GM19397 (cell line): ENCODE results near the gene ZNF618.

Source experiments
- ATAC-seq: cut with Tn5 transposase; IDR thresholded peaks from one replicate; pipeline ENCODE4 v1.9.1; 2021; ENCODE audit warnings: mild to moderate bottlenecking, moderate library complexity; ENCODE audit not compliant: unreplicated experiment

ZNF618 gene

DNA sequence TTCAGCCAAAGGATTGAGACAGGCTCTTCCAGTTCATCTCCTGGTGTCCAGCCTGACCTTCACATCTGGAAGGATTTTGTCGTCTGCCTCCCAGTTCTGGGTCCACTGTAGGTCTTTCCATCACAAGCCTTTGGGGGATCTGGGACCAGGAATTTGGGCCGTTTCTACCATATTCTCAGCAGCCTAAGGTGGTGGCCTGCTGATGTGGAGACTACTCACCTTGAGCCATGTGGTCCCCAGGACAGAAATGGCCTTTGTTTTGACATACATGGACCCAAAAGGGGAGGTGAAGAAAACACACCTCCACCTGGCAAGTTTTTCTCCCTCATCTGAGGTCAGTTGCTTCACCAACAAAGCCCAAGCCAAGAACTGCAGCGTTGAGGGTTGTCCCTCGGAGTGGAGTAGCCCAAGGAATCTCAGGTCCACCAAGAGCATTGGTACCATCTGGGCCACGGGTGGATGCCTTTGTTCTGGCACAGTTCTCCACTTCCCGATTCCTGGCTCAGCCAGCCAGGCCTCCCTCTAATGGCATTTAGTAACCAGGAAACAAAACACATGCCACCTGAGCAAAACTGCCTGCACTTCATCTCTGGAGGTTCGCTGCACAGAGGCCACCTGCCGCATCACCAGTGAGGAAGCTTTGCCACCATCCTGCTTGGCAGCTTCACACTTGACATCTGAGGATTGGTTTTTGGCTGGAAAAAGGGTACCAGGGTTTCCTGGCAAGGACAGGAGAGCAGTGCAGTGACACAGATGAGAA is 177.3 kb downstream of the ZNF618 start:
- no peak for ATAC-seq

DNA sequence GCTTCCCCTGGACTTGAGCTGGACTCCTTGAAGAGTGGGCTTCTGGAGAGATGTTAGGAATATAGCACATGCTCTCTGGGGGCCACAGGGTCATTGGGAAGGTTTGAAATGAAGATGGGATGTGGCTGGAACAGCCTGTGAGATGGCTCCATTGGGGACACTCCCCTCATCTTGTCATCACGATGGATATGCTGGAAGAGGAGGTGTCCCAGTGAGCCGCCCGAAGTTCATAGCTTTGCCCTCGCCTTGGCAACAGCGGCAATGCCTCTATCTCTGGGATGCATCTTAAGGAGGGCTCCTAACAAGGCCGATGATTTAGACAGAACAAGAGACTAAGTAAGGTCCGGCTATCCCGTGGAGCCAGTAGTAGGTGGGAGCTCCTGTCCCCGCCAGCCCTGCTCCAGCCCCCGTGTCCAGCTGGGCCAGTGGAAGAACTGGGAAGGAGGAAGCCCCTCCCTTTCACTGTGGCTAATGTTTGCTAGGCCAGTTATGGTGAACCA is 178.1 kb downstream of the ZNF618 start:
- no peak for ATAC-seq

DNA sequence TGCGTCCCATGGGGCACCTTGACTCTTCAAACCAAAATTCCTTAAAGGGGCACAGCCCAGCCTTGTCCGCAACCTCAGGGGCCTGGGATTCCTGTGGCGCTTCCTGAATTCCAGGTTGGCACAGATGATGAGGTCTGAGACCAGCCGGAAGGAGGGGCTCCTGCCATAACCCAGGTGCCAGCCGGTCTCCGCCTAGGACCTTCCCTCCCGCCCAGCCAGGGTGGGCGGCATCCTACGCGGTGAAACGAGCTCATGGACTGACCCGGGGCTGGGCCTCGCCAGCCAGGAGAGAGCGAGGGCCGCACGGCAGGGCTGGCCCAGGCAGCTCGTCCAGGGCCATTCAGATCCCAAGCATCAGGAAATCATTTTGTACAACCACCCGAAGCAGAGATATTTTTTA is 179.0 kb downstream of the ZNF618 start:
- ATAC-seq = no peak

DNA sequence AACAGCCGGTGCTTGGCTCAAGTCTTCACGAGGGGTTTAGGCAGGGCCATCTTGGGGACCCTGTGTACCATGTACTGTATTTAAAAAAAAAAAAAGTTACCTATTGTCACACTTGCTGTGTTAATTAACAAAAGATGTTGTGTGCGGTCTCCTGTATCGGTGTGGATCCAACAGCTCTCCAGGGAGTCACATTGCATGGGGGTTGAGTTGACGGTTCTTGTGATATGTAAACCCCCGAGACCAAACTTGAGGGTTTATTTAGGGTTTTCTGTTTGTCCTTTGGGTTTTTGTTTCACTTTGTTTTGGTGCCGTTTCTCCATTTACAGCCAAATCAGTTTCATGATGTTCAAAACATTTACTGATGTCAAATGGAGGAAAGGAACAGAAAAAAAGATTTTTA is 179.8 kb downstream of the ZNF618 start:
- ATAC-seq = no peak

DNA sequence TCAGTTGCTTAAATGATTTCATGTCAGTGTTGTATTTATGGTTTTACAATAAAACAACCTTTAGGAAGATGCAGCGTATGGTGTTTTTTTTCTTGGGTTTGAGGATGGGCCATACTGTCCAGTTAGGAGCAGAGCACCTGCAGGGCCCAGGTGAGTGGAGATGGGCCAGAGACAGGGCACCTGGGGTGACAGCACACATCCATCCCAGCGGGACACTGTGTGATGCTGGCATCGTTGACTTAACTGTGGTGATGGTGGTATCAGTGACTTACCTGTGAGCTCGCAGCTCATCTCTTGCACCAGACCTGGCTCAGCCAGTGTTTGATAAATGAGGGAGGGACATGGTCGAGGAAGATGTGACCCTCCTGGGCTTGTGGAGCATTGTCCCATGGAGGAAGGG is 180.4 kb downstream of the ZNF618 start:
- no peak for ATAC-seq

DNA sequence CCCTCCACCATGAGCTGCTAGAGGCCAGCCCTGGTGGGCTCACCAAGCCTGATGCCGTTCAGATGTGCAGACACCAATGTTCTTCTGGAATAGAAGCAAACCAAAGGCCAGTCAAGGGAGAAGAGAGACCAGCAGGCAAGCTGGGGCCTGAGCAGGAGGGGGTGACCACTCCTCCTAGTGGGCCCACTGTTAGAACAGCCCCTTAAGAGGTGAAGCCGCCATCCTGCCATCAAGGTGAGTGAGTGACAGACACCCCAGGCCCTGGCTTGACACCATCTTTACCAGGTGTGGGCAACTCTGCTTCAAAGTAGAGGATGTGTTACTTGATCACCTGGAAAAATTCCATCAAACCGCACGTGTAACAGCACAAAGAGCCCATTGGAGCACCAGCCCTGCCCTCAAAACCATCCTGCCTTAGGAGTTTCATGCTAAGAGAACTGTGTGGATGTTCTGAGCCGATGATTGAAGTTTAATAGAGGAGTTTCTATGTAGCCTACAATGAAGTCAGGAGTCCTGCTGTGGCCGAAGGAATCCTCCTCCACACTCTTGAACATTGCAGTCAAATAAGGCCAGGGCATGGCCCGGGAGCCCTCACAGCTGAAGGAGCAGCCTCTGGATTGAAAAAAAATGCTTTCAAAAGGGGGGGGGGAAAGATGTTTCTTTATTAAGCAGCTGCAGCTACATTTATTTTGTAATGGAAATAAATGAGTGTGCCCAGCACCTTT is 181.2 kb downstream of the ZNF618 start:
- no peak for ATAC-seq

DNA sequence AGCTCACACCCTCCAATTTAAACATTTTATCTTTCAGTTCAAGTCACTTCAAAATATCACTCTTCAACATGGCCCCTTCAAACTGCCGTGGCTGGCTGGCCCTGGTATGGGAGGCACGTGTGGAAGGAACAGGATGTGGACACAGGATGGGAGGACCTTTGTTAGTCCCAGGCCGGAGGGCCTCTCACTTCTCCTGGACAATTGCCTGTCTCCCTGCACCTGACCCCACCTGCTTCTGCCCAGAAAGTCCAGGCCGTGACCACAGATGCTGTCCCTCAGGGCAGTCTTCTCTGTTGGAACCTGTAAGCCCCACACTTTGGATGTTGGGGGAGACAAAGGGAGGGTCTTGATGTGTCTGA is 182.6 kb downstream of the ZNF618 start:
- no peak for ATAC-seq

DNA sequence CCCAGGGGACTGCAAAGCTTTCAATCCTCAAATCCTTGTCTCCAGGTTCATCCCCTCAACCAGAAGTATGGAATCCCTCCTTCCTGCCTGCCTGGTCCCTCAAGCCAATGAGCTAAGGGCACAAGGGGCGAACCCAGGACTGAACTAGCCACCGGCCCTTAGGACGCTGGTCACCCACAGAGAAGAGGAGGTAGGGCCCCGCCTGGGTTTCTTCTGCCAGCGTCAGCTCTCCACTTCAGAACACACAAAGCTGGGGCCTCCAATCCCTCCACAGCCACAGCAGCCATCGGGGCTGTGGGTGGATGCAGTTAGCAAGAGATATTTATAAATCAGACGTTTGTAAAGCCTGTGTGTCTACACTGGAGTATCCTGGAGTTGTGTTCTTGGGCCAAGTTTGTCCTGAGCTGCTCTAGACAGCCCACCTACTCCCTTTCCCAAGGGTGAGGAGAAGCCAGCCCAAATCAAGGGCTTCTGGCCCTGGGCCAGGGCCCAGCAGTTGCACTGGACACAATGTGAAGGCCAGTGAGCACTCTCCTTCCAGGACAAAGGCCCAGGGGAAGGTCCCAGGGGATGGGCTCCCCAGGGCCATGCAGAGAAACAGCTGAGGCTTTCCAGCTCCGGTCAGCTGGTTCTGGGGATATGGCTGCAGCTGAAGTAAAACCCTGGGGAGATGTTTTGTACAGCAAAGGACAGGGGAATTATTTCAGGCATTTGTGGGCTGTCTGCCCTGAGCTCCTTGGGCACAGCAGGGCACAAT is 183.1 kb downstream of the ZNF618 start:
- ATAC-seq = no peak

DNA sequence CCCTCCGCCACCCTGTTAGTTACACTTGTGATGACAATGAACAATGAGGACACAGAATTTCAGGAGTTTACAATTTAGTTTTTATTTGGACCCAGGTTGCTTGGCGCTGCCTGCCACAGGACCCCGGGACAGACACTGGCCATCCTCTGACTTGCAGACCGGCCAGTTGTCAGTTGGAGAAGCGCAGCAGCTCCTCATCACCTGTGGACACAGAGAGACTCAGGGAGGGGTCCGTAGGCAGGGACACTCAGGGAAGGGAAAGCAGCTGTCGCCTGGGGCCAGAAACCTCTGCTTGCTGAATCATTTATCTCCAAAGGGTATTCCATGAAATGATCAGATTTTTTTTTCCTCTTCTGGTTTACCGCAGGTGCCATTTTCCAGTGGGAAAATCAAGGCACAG is 184.0 kb downstream of the ZNF618 start:
- ATAC-seq = no peak

DNA sequence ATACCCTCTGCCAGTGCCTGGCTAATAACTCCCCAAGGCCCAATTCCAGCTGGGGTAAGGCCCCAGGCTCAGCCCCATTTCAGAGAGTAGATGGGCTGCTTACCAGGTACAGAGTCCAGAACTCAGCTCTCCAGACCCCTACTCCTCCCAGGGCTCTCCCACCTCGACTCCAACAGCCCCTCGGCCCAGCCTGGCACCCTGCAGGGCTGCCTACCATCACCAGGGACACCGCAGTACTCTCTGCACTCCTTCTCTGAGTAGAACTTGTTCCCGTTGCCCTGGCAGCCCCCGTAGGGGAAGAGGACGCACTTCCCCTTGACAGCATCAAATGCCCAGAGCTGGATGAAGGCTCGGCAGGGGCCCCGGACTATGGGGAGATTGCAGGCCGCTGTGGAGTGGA is 184.6 kb downstream of the ZNF618 start:
- no peak for ATAC-seq

DNA sequence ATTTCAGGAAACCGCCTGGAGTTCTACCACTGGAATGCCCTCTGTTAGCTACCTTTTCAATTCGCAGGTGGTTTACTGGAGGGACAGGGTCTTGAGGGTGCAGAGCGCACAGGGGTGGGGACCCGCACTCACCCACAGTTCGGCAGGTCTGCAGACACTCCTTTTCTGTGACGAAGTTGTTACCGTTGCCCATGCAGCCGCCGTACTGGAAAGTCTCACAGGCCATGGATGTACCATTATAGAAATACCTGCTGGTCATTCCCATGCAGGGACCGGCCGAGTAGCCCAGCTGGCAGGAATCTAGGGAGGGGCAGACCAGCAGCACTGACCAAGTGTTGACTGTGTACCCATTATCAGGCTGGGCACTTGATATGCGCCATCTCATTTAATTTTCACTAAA is 185.2 kb downstream of the ZNF618 start:
- no peak for ATAC-seq

DNA sequence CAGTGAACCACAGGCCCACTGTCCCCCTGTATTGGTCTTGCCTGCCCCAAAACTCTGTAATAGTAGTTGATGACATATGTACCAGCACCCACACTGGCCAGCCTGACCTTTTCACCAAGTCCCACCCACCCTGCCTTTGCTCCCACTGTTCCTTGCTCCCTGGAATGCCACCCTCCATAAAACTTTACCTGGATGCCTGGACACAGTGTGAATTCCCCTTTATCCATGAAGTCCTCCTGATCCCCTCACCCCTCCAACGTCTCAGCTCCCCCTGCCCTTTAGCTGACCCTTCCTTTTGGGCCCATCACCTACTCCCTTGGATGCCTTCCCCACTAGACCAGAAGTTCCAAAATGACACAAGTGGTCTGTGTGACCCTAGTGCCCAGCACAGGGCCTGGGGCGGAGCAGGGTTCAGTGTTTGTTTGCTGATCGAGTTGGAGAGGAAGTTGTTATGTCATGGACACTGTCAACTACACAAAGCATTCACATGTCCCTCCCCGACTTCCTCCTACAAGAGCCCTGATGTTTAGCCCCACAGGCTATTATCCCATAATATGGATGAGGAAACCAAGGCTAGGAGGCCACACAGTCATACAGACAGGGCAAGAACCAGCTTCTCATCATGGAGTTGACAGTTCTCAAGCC is 185.8 kb downstream of the ZNF618 start:
- no peak for ATAC-seq

DNA sequence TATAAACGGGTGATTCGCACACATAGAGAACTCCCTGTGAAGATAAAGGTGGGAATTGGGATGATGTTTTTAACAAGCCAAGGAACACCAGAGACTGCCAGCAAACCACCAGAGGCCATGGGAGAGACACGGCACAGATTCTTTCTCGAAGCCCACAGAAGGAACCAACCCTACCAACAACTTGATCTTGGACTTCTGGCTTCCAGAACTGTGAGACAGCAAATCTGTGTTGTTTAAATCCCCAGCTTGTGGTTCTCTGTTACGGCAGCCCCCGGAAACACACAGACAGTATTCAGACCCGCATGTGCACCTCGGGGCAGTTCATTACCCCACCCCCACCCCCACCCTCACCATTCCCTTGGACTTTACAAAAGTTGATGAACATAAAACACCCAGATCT is 189.2 kb downstream of the ZNF618 start:
- ATAC-seq = no peak

DNA sequence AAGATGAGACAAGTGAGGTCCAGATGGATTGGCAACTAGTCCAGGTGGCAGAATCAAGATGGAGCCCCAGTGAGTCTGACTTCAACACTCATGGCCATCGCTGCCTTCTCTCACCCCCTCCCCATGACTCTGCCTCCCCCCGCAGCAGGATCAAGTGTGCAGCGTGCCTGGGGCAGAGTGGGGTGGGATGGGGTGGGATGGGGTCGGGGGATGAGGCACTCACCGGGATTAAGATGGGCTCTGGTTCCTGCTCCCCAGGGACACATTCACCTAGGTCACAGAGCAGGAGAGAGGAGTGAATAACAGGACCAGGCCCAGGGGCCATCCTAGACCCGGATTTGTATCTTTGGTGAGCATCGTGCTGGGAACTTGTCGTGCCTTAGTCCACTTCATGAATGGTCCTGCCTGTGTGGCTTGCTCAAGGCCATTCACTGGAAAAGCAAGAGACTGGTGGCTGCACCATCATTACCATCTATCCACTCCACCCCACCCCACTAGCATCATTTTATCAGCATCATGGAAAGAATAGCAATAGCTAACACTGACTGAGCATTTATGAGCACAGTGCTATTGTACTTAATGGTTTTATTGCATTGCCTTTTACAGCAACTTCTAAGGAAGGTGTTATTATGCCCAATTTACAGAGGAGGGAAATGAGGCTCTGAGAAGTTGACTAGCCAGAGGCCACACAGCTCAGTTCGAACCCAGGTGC is 193.5 kb downstream of the ZNF618 start:
- ATAC-seq = no peak

DNA sequence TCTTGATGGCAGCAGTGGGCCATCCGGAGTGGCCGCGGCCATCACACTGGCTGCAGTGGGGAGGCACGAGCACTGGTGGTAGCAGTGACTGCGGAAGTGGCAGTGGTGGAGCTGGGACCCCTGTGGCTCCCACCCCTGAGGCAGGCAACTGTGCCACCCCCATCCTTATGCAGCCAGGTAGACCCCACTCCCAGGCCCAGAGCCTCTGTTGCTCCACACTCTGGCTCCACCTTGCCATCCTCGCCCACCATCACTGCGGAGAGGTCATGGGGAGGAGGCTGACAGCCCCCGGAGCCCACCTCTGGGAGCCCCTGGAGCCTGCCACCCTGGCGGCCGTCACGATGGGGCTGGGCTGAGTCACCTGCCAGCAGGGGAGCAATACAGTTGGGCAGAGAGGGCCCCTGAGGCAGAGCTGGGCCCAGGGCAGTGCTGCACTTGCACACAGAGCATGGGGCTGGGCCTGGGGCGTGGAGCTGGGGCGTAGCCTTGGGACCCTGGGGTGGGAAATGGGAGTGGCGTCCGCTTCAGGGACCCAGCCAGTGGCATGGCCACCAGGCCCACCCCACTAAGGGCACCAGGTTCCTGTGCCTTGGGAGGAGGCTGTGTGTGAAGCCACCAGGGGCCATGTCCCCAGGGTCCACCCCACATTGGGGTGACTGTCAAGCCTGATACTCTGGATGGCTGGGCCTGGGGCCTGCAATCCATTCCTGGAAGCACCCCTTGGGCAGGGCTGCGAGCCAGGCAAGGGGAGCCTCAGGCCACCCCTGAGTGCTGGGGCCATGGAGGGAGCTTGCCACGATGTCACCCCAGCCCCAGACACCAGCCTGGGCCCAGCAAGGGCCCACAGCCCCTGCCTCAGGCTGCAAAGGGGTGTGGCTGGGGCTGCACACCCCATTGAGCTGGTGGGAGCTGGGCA is 194.3 kb downstream of the ZNF618 start:
- ATAC-seq = no peak

DNA sequence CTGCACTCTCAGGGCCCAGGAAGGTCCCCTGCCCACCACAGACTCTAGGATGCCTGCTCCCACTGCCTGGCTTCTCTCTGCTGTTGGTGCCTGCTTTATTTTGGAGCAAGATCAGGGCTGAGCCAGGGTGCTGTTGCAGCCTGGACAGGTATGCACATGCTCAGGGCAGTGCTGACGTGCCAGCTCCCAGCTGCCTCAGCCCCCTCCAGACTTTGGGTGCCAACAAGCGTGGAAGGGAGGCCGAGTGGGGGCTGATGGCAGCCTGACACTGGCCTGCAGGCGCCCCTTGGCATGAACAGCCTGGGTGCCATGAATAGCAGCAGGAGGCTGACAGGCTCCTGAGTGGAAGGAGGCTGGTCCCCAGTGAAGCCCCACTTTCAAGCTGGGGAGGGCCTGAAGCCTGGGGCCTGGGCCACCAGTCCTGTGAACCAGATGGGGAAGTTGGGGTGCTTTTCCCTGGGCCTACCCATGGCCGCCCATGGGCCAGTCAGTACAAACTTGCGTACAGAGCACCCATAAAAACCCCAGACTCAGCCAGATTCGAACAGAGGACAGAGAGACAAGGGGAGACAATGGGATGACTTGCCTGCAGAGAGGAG is 195.2 kb downstream of the ZNF618 start:
- no peak for ATAC-seq

DNA sequence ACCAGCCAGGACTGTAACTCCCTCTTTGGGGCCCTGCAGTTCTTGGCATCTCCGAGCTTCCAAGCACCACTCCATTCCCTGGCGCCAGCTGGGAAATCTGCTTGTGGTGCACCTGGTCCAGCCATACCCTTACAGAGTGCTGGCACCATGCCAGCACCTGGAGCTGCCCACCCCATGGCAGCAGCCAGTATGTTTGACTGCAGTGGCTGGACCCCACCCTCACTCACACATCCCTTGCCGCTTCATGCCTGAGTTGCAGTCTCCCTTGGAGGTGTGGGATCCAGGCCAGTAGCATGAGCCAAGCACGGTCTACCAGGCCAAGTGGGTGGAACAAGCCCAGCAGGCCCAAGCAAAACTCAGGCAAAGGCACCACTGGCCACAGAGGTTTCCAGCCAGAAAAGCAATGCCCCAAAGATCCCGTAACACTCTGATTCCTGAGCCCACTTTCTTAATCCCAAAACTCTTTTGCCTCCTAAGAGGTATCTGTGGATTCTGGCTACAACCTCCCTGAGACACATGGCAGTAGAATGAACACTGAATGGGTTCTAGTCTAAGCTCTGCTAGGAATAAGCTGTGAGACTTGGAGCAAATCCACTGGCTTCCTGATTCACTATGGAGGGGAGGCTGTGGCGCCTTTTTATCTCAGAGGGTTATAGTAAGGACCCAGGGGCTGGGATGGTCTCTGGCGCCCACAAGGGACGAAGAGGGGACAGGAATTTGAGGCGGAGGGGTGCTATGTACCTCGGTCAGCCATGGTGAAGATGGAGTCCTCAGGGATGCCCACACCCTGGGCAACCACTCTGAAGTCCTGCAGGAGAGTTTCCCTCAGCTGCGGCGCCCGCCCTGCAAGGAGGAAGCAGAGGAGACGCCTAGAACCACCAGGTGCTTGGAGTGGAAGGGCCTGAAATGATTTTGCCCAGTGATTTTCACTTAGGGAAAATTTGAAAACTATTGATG is 196.4 kb downstream of the ZNF618 start:
- no peak for ATAC-seq

DNA sequence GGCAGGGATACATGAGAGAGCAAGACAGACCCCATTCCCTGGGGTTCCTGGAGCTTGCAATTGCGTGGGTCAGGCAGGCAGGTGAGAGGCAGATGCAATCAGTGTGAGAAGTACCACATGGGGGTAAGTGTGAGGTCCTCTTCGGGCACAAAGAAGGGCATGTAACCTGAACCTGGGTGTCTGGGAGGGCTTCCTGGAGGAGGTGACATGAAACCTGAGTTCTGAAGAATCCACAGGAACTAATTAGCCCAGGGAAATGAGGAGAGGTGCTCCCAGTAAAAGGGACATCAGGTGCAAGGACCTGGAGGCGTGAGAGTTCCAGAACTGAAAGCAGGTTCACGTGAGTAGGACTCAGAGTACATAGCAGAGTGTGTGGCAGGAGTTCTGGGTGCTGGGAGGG is 199.5 kb downstream of the ZNF618 start:
- no peak for ATAC-seq
